ENCODE measurements around the gene CALML6. TPM values are rescaled to one million over a fixed set of nuclear protein-coding genes. Genes with fewer than 3 reads are reported as not detected.

CALML6 gene
- total and polyA plus RNA-seq, 2 experiments from 2014 or later: 0.87 TPM; not detected in 1

- Histone ChIP-seq H2AFZ (no peak overlapping the region), H3F3A (replicated peaks; ENCODE audit: low read depth) (0 out of 2 replicates have a peak, but pooled peaks cover 8% of the 10 kb centered on the region), H3K4me3 (no peak overlapping the region), H3K9me2 (ENCODE audit: insufficient read depth) (no peaks in the 10 kb centered on the region), H3K4me2 (no peak overlapping the region), H4K20me1 (replicated peaks; ENCODE audit: insufficient read depth) (no peaks in the 10 kb centered on the region), H3K27ac (ENCODE audit: low read depth) (no peak overlapping the region), H3K79me2 (replicated peaks; ENCODE audit: insufficient read depth) (no peaks in the 10 kb centered on the region), H3K4me1 (ENCODE audit: insufficient read depth) (no peaks in the 10 kb centered on the region; the same call in 1 of the 2 replicates), H3K36me3 (ENCODE audit: insufficient read depth) (no peaks in the 10 kb centered on the region), H3K27me3 (ENCODE audit: insufficient read depth) (no peaks in the 10 kb centered on the region)
- ATAC-seq (no peak), DNase-seq (ENCODE audit: low spot score) (no peak)
- Mint-ChIP-seq H3K27me3 (ENCODE audit: insufficient read depth, low read depth, poor library complexity) (peaks cover 11% of the 10 kb centered on the region), H3K4me3 (no peak overlapping the region), H3K9me3 (peaks cover 7% of the 10 kb centered on the region), H3K36me3 (ENCODE audit: low read depth) (no peaks in the 10 kb centered on the region), H3K4me1 (peaks cover 5% of the 10 kb centered on the region; the same call in 2 of the 3 replicates), H3K27ac (no peak overlapping the region)
- TF ChIP-seq EZH2 (IDR thresholded peaks at IDR 0.05; ENCODE audit: low read depth, unreplicated experiment) (no peak), REST (IDR thresholded peaks at IDR 0.05; ENCODE audit: unreplicated experiment) (no peak), CTCF (conservative IDR thresholded peaks at IDR 0.05; ENCODE audit: low read depth in 2 of 2) (no peak), CREB1 (CRISPR knock-in tag; IDR thresholded peaks at IDR 0.05; ENCODE audit: low read depth) (no peak), ZNF331 (CRISPR knock-in tag; IDR thresholded peaks at IDR 0.05; ENCODE audit: low read depth) (no peak), ZNF114 (CRISPR knock-in tag; IDR thresholded peaks at IDR 0.05) (no peak), NANOG (IDR thresholded peaks at IDR 0.05; ENCODE audit: borderline replicate concordance) (no peak), JUNB (IDR thresholded peaks at IDR 0.05; ENCODE audit: unreplicated experiment) (no peak), STAT1 (IDR thresholded peaks at IDR 0.05; ENCODE audit: unreplicated experiment) (no peak), EZH2phosphoT487 (IDR thresholded peaks at IDR 0.05; ENCODE audit: unreplicated experiment) (no peak), POLR2AphosphoS5 (IDR thresholded peaks at IDR 0.05; ENCODE audit: low read depth) (no peak)
- TF ChIP-seq, protein P1, sequence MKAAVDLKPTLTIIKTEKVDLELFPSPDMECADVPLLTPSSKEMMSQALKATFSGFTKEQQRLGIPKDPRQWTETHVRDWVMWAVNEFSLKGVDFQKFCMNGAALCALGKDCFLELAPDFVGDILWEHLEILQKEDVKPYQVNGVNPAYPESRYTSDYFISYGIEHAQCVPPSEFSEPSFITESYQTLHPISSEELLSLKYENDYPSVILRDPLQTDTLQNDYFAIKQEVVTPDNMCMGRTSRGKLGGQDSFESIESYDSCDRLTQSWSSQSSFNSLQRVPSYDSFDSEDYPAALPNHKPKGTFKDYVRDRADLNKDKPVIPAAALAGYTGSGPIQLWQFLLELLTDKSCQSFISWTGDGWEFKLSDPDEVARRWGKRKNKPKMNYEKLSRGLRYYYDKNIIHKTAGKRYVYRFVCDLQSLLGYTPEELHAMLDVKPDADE (IDR thresholded peaks at IDR 0.05): no peak
- TF ChIP-seq, protein P2, sequence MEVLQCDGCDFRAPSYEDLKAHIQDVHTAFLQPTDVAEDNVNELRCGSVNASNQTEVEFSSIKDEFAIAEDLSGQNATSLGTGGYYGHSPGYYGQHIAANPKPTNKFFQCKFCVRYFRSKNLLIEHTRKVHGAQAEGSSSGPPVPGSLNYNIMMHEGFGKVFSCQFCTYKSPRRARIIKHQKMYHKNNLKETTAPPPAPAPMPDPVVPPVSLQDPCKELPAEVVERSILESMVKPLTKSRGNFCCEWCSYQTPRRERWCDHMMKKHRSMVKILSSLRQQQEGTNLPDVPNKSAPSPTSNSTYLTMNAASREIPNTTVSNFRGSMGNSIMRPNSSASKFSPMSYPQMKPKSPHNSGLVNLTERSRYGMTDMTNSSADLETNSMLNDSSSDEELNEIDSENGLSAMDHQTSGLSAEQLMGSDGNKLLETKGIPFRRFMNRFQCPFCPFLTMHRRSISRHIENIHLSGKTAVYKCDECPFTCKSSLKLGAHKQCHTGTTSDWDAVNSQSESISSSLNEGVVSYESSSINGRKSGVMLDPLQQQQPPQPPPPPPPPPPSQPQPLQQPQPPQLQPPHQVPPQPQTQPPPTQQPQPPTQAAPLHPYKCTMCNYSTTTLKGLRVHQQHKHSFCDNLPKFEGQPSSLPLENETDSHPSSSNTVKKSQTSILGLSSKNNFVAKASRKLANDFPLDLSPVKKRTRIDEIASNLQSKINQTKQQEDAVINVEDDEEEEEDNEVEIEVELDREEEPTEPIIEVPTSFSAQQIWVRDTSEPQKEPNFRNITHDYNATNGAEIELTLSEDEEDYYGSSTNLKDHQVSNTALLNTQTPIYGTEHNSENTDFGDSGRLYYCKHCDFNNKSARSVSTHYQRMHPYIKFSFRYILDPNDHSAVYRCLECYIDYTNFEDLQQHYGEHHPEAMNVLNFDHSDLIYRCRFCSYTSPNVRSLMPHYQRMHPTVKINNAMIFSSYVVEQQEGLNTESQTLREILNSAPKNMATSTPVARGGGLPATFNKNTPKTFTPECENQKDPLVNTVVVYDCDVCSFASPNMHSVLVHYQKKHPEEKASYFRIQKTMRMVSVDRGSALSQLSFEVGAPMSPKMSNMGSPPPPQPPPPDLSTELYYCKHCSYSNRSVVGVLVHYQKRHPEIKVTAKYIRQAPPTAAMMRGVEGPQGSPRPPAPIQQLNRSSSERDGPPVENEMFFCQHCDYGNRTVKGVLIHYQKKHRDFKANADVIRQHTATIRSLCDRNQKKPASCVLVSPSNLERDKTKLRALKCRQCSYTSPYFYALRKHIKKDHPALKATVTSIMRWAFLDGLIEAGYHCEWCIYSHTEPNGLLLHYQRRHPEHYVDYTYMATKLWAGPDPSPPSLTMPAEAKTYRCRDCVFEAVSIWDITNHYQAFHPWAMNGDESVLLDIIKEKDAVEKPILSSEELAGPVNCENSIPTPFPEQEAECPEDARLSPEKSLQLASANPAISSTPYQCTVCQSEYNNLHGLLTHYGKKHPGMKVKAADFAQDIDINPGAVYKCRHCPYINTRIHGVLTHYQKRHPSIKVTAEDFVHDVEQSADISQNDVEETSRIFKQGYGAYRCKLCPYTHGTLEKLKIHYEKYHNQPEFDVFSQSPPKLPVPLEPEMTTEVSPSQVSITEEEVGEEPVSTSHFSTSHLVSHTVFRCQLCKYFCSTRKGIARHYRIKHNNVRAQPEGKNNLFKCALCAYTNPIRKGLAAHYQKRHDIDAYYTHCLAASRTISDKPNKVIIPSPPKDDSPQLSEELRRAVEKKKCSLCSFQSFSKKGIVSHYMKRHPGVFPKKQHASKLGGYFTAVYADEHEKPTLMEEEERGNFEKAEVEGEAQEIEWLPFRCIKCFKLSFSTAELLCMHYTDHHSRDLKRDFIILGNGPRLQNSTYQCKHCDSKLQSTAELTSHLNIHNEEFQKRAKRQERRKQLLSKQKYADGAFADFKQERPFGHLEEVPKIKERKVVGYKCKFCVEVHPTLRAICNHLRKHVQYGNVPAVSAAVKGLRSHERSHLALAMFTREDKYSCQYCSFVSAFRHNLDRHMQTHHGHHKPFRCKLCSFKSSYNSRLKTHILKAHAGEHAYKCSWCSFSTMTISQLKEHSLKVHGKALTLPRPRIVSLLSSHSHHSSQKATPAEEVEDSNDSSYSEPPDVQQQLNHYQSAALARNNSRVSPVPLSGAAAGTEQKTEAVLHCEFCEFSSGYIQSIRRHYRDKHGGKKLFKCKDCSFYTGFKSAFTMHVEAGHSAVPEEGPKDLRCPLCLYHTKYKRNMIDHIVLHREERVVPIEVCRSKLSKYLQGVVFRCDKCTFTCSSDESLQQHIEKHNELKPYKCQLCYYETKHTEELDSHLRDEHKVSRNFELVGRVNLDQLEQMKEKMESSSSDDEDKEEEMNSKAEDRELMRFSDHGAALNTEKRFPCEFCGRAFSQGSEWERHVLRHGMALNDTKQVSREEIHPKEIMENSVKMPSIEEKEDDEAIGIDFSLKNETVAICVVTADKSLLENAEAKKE (CRISPR knock-in tag; IDR thresholded peaks at IDR 0.05): no peak
These were observed 5.8 kb downstream of the CALML6 start for GRCh38 chr1:1920608-1921458.

Measured in GM23338 (cell line).